HepG2 (cell line): Measurements from ENCODE around the gene TEX101.

Source experiments
- POLR2G ChIP-seq: fragments of 200-400 bp; formaldehyde crosslinking; IDR thresholded peaks from 2 replicates; pipeline ENCODE4 v1.6.1; 2018; ENCODE audit warnings: mild to moderate bottlenecking, low read depth, low read length, moderate library complexity
- TAF1 ChIP-seq: sonication (generic); formaldehyde crosslinking; IDR thresholded peaks from 2 replicates; pipeline ENCODE4 v1.4.0; 2020; ENCODE audit warnings: missing genetic modification reagents
- TF ChIP-seq, protein P1 (sequence below): sonication (generic); formaldehyde crosslinking; IDR thresholded peaks from 2 replicates; pipeline ENCODE4 v1.5.0; 2020; ENCODE audit warnings: mild to moderate bottlenecking, missing genetic modification reagents, moderate library complexity

DNA sequence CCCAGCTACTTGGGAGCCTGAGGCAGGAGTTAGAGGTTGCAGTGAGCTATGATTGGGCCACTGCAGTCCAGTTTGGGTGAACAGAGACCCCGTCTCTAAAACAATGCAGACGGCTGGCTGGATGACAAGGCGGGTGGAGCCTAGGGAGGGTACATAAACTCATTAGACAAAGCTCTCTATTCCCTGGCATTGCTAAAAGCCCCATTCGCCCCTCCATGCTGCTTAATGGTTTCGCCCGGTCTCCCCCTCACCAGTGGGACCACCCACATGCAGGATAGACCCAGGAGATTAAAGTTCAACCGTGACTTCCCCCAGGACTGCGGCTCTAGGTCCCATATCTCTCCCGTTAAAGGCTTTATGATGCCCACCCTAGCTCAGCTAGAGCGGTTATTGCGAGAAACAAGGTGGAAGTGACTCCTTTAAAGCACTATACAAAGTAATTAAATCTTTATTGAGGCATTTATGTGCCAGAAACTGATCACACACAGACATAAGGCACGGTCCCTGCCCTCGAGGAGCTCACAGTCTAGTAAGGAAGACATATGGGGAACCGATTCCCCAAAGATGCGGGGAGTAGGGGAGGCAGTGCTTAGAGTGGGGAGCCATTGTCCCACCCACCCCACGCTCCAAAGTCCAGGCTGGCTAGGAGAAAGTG is 45.8 kb downstream of the TEX101 start:
- TF ChIP-seq, protein P1, sequence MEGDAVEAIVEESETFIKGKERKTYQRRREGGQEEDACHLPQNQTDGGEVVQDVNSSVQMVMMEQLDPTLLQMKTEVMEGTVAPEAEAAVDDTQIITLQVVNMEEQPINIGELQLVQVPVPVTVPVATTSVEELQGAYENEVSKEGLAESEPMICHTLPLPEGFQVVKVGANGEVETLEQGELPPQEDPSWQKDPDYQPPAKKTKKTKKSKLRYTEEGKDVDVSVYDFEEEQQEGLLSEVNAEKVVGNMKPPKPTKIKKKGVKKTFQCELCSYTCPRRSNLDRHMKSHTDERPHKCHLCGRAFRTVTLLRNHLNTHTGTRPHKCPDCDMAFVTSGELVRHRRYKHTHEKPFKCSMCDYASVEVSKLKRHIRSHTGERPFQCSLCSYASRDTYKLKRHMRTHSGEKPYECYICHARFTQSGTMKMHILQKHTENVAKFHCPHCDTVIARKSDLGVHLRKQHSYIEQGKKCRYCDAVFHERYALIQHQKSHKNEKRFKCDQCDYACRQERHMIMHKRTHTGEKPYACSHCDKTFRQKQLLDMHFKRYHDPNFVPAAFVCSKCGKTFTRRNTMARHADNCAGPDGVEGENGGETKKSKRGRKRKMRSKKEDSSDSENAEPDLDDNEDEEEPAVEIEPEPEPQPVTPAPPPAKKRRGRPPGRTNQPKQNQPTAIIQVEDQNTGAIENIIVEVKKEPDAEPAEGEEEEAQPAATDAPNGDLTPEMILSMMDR (CRISPR knock-in tag), result no peak
- no peak for TF ChIP-seq POLR2G
- TF ChIP-seq TAF1, result no peak
